Neural progenitor cell (in vitro differentiated cells): ENCODE results near the gene TM2D3.

ENCODE experiments used
- CTCF ChIP-seq: fragments of 200-600 bp; sonication (generic); IDR thresholded peaks from 2 replicates; pipeline ENCODE4 v1.5.1; 2017; ENCODE audit warnings: antibody characterized with exemption, mild to moderate bottlenecking
- EZH2phosphoT487 ChIP-seq: fragments of 200-600 bp; sonication (generic); IDR thresholded peaks from 2 replicates; pipeline ENCODE4 v1.6.1; 2017; ENCODE audit warnings: antibody characterized with exemption

GRCh38 chr15:101597360-101597928 lies 54.7 kb downstream of the TM2D3 start:
- TF ChIP-seq CTCF (no peak), EZH2phosphoT487 (no peak)
